ENCODE measurements around the gene USP33. TPM values are rescaled to one million over a fixed set of nuclear protein-coding genes. Genes with fewer than 3 reads are reported as not detected.

Gene USP33
- total RNA-seq = 38.8 to 48.6 TPM (median 41.7 TPM) in 3 replicates
- long read RNA-seq, full-length matches to known transcripts = 28 of 85 reads
- long read RNA-seq, partial matches to known transcripts = 8 of 85 reads
- long read RNA-seq, other reads (novel, unspliced or antisense) = 49 of 85 reads

GRCh38 chr1:77759071-77760028, at the start of gene USP33:
Gene USP33, minus strand, starts transcription at chr1:77759852. Its CDS starts 18,155 bp downstream, at chr1:77741697.
- TF ChIP-seq CTCF (IDR thresholded peaks at IDR 0.05) = no peak
- DNase-seq (ENCODE audit: low spot score) = no peak
- Mint-ChIP-seq H3K27ac (ENCODE audit: unreplicated experiment) (peak within 1 kb of the TSS; percentile 94), H3K4me3 (ENCODE audit: unreplicated experiment) (peak within 1 kb of the TSS; percentile 92), H3K27me3 (ENCODE audit: low read depth) (no peaks in the 10 kb centered on the region), H3K9me3 (ENCODE audit: low read depth) (no peaks in the 10 kb centered on the region), H3K4me1 (ENCODE audit: low read depth) (peaks cover 34% of the 10 kb centered on the region), H3K36me3 (ENCODE audit: low read depth) (no peaks in the 10 kb centered on the region)

GRCh38 chr1:77803371-77803770, 43.7 kb upstream of the USP33 start:
- no peak overlapping the region for H3K4me3 Mint-ChIP-seq (ENCODE audit: unreplicated experiment)
- H3K27me3 Mint-ChIP-seq (ENCODE audit: low read depth) = no peaks in the 10 kb centered on the region
- DNase-seq (ENCODE audit: low spot score) = no peak
- H3K4me1 Mint-ChIP-seq (ENCODE audit: low read depth) = peaks cover 8% of the 10 kb centered on the region
- no peaks in the 10 kb centered on the region for H3K9me3 Mint-ChIP-seq (ENCODE audit: low read depth)
- no peak for TF ChIP-seq CTCF (IDR thresholded peaks at IDR 0.05)
- no peak overlapping the region for H3K27ac Mint-ChIP-seq (ENCODE audit: unreplicated experiment)
- H3K36me3 Mint-ChIP-seq (ENCODE audit: low read depth) = peaks cover 15% of the 10 kb centered on the region

GRCh38 chr1:77802026-77802425, 42.4 kb upstream of the USP33 start:
- Mint-ChIP-seq H3K27me3 (ENCODE audit: low read depth) (no peaks in the 10 kb centered on the region), H3K27ac (ENCODE audit: unreplicated experiment) (peak overlapping the region; percentile 18), H3K9me3 (ENCODE audit: low read depth) (no peaks in the 10 kb centered on the region), H3K4me1 (ENCODE audit: low read depth) (peaks cover 15% of the 10 kb centered on the region), H3K36me3 (ENCODE audit: low read depth) (peaks cover 9% of the 10 kb centered on the region), H3K4me3 (ENCODE audit: unreplicated experiment) (no peak overlapping the region)
- no peak for TF ChIP-seq CTCF (IDR thresholded peaks at IDR 0.05)
- no peak for DNase-seq (ENCODE audit: low spot score)

- TF ChIP-seq CTCF (IDR thresholded peaks at IDR 0.05) = no peak
- Mint-ChIP-seq H3K9me3 (ENCODE audit: low read depth) (no peaks in the 10 kb centered on the region), H3K4me1 (ENCODE audit: low read depth) (peaks cover 21% of the 10 kb centered on the region), H3K4me3 (ENCODE audit: unreplicated experiment) (no peak overlapping the region), H3K27me3 (ENCODE audit: low read depth) (no peaks in the 10 kb centered on the region), H3K36me3 (ENCODE audit: low read depth) (peaks cover 3% of the 10 kb centered on the region), H3K27ac (ENCODE audit: unreplicated experiment) (no peak overlapping the region)
- DNase-seq (ENCODE audit: low spot score) = no peak
These were observed 38.3 kb upstream of the USP33 start for GRCh38 chr1:77797991-77798390.

- Mint-ChIP-seq H3K27me3 (ENCODE audit: low read depth) (no peaks in the 10 kb centered on the region), H3K9me3 (ENCODE audit: low read depth) (no peaks in the 10 kb centered on the region), H3K27ac (ENCODE audit: unreplicated experiment) (no peak overlapping the region), H3K4me3 (ENCODE audit: unreplicated experiment) (no peak overlapping the region), H3K4me1 (ENCODE audit: low read depth) (peaks cover 21% of the 10 kb centered on the region), H3K36me3 (ENCODE audit: low read depth) (peaks cover 6% of the 10 kb centered on the region)
- DNase-seq (ENCODE audit: low spot score) = no peak
- no peak for TF ChIP-seq CTCF (IDR thresholded peaks at IDR 0.05)
These were observed 37.2 kb upstream of the USP33 start for GRCh38 chr1:77796695-77797405.

All from chondrocyte (in vitro differentiated cells).